NCI-H524 treated with DMSO at 0.1 percent for 48 hours (cell line): Measurements from ENCODE around the gene IL1R2.

Experiments
- DNase-seq: peaks from one replicate; lab custom pipeline; 2025; lab: John Stamatoyannopoulos, UW

Gene IL1R2

GRCh38 chr2:101975171-101975870 lies 16.4 kb upstream of the IL1R2 start:
- no peak for DNase-seq

GRCh38 chr2:101976891-101977290 lies 14.9 kb upstream of the IL1R2 start:
- no peak for DNase-seq

- DNase-seq = no peak
These were observed 11.4 kb upstream of the IL1R2 start for GRCh38 chr2:101980368-101980767.

- no peak for DNase-seq
These were observed 10.7 kb upstream of the IL1R2 start for GRCh38 chr2:101981066-101981465.

- DNase-seq = no peak
These were observed 10.3 kb upstream of the IL1R2 start for GRCh38 chr2:101981504-101981903.

- no peak for DNase-seq
These were observed 9.2 kb upstream of the IL1R2 start for GRCh38 chr2:101982495-101983029.

- no peak for DNase-seq
These were observed 8.3 kb upstream of the IL1R2 start for GRCh38 chr2:101983486-101983885.

- DNase-seq = no peak
These were observed 7.8 kb upstream of the IL1R2 start for GRCh38 chr2:101983928-101984327.

GRCh38 chr2:101984656-101985055 lies 7.1 kb upstream of the IL1R2 start:
- no peak for DNase-seq

- DNase-seq = no peak
These were observed 6.5 kb upstream of the IL1R2 start for GRCh38 chr2:101985101-101985792.

GRCh38 chr2:101985793-101986164 lies 6.0 kb upstream of the IL1R2 start:
- no peak for DNase-seq

GRCh38 chr2:101986376-101986775 lies 5.4 kb upstream of the IL1R2 start:
- DNase-seq = no peak

- no peak for DNase-seq
These were observed 4.7 kb upstream of the IL1R2 start for GRCh38 chr2:101986804-101987740.

- DNase-seq = no peak
These were observed 3.9 kb upstream of the IL1R2 start for GRCh38 chr2:101987832-101988231.

- DNase-seq = no peak
These were observed 3.2 kb upstream of the IL1R2 start for GRCh38 chr2:101988541-101988940.

GRCh38 chr2:101989740-101990460 lies 1.9 kb upstream of the IL1R2 start:
- DNase-seq = no peak

- DNase-seq = no peak
These were observed 2.0 kb downstream of the IL1R2 start for GRCh38 chr2:101993772-101994171.

GRCh38 chr2:101995019-101995418 lies 3.3 kb downstream of the IL1R2 start:
- DNase-seq = no peak

GRCh38 chr2:101995804-101996203 lies 4.0 kb downstream of the IL1R2 start:
- DNase-seq = no peak

GRCh38 chr2:101998556-101998895 lies 6.8 kb downstream of the IL1R2 start:
- DNase-seq = no peak

- no peak for DNase-seq
These were observed 7.4 kb downstream of the IL1R2 start for GRCh38 chr2:101998896-101999789.
